ENCODE data around the gene DYNC2LI1.
A peak's percentile ranks its signal among the peaks of the same experiment; 100 is the strongest.
"Not testable (repeated sequence)": the region's sequence is repeated elsewhere in the genome, so short reads cannot be mapped to it uniquely, and the experiment has no call there.

DYNC2LI1 gene

GRCh38 chr2:43773876-43774613 lies at the start of gene DYNC2LI1:
TSS of gene DYNC2LI1 (plus strand) at chr2:43774039. CDS start at chr2:43774139, 100 bp downstream.
- peak; percentile 57 for DNase-seq (ENCODE audit: low read depth)

DNA sequence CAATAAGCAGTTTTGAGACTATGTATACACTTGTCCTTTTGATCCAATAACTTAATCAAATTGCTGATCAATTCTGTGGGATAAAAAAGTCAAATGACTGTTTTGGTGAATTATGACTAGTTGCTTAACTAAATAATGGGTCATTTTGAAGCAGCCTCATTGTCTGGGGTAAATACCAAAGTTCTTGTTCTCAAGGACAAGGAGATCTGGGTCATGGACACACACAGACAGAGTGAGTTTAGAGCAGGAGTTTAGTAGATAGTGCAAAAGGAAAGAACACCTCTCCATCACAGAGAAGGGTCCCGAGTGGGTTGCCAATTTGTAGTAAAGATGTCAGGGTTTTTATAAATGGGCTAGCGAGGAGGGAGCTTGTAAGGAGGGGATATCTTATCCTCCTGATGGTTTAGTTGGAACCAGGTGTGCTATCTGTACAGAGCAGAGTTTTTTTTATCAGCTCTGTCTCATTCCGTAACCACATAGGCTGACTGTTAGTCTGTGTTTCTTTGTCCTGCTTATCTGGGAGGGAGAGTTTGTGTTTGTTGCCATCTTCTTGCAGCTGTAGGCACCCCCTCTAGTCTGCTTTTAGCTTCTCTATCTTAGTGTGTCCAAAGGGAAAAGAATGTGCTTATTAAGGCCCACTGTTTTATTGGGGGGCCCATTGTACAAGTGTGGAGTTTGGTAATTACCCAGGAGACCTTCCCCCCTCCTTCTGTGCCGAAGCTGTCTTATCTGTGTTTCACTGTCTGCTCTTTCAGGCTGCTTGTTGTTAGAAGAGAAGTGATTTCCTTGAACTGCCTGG lies 48.9 kb upstream of the DYNC2LI1 start:
- no peak for DNase-seq (ENCODE audit: low read depth)

GRCh38 chr2:43725711-43726246 lies 48.1 kb upstream of the DYNC2LI1 start:
- no peak for DNase-seq (ENCODE audit: low read depth)

- DNase-seq (ENCODE audit: low read depth) = not testable (repeated sequence)
Measured at GRCh38 chr2:43726961-43727633, 46.7 kb upstream of the DYNC2LI1 start.

DNA sequence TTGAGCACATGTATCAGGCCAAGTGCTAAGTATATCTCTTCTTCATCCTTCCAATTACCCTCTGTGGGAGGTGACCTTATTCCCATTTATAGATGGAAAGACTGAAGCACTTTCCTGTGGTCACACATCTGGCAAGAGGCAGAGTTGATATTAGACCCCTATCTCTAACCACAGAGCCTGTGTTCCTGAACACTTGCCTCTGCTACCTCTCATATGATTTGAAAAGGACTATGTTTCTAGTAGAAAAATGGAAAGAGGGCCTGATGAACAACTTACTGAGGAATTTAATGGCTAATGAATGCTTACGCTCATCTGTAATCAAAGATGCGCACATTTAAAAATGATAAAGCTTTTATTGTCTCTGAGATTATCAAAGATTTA lies 46.2 kb upstream of the DYNC2LI1 start:
- no peak for DNase-seq (ENCODE audit: low read depth)

DNA sequence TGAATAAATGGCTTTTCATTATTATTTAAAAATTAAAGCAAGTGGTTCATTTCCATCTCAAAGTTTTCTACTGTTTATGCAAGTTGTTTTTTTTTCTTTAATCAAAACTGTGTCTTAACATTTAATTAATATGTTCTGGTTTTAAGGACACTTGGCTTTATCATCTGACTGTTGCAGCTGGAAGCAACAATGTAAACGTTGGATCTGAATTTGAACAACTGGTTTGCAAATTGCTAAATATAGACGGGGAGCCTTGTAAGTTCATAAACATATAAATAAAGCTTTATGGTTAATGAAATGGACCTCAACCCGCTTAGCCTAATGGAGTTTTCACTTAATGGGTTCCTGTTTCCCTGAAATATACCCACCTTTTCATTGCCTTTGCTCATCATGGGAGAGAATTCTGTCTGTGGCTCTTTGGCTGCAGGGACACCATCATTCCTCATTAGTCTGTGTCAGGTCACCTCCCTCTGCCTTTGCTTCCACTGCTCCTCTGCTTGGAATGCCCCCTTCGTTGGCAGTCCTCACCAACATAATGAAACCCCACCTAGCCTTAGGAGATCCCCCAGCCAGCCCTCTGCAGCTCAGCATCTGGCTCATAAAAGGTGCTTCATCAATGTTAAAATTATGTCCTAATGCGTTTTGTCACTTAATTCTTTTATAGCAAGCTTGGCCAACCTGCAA lies 44.2 kb upstream of the DYNC2LI1 start:
- DNase-seq (ENCODE audit: low read depth) = no peak

DNA sequence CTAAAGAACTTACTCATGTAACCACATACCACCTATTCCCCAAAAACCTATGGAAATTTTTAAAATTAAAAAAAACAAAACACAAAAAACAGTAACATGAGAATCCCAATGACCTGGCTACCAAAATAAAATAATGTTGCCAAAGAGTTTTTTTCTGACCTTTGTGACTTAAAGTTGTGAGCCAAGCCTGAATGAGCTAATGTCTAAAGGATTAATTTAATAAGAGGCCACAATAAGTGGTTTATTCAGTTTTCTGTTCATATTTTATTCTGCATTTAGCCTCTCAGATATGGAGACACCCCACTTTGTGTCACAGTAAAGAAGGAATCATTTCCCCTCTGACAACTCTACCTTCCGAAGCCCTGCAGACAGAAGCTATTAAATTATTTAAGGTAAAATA lies 42.6 kb upstream of the DYNC2LI1 start:
- DNase-seq (ENCODE audit: low read depth) = no peak

- no peak for DNase-seq (ENCODE audit: low read depth)
Measured at GRCh38 chr2:43736637-43737036, 37.2 kb upstream of the DYNC2LI1 start.

DNA sequence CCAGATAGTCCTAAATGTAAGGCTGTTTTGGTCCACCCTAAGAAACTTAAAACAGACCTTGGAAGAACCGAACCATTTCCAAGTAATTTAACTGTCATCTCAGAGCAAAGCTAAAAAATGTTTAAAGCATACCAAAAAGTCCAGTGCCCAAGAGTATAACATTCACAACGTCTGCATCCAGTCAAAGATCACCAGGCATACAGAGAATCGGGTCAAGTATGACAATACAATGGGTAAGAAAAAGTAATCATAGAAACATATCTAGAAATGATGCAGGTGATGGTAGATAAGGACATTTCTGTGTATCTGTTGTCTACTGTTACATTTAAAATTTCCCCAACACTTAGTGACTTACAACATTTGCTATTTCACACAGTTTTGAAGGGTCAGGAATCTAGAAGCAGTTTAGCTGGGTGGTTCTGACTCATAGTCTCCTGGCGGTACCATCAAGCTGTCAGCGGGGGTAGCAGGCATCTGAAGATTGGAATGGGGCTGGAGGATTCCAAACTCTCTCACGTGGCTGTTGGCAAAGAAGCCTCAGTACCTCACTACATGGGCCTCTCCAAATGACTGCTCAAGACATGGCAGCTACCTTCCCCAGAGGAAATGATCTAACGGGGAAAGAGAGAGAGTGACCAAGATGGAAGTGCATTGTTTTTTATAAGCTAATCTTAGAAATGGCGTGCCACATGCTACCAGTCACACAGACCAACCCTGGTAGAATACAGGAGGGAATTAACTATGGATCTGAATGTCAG lies 36.6 kb upstream of the DYNC2LI1 start:
- DNase-seq (ENCODE audit: low read depth) = no peak

- DNase-seq (ENCODE audit: low read depth) = no peak
Measured at GRCh38 chr2:43737855-43738254, 36.0 kb upstream of the DYNC2LI1 start.

- DNase-seq (ENCODE audit: low read depth) = no peak
Measured at GRCh38 chr2:43738257-43738656, 35.6 kb upstream of the DYNC2LI1 start.

DNA sequence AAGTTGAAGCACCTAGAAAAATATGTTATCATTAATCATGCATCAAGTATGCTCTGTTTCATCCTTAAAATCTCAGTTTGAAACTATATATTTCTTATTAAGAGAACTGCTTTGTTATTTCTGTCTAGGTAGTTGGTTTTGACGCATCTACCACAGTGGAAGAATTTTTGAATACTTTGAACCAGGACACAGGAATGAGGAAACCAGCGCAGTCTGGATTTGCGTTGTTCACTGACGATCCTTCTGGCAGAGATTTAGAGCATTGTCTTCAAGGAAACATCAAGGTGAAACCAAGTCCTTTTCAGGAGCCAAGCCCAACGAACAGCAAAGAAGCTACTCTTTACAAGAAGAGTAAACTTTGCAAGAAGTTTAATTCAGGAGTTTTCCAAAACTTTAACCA lies 30.1 kb upstream of the DYNC2LI1 start:
- DNase-seq (ENCODE audit: low read depth) = no peak

GRCh38 chr2:43745457-43745856 lies 28.4 kb upstream of the DYNC2LI1 start:
- DNase-seq (ENCODE audit: low read depth) = no peak

DNA sequence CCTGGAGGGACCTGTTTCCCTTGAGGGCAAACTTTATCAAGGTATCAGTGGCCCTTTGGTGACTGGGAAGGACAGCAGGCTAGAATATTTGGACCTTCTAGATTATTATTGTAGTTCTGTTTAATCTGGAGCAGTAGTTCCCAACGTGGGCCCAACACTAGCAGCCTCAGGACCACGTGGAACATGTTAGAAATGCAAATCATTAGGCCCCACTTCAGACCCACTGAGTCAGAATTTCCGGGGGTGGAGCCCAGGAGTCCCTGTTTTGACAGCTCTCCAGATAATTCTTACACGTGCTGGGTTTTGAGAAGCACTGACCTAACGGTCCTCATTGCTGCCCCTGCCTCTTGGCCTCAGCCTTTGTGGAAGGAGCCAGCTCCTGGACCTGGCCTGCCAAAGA lies 25.5 kb upstream of the DYNC2LI1 start:
- no peak for DNase-seq (ENCODE audit: low read depth)

DNA sequence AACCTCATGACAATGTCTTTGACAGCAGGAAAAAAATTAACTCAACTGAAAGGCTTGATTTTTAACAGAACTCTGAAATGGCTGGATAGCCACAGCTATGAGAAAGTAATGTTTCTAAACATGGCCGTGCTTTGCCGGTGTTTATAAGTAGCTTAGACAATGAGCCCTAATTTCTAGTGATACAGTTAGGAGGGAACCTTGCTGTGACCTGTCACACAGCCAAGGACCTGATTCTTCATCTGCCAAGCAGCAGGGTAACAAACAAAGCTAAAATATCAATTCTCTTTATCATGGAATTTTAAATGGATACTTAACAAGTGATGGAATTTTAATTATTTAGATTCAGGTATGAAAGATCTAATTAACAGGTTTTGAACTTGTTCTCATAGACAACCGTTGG lies 24.3 kb upstream of the DYNC2LI1 start:
- no peak for DNase-seq (ENCODE audit: low read depth)

GRCh38 chr2:43751476-43751990 lies 22.3 kb upstream of the DYNC2LI1 start:
- no peak for DNase-seq (ENCODE audit: low read depth)

DNA sequence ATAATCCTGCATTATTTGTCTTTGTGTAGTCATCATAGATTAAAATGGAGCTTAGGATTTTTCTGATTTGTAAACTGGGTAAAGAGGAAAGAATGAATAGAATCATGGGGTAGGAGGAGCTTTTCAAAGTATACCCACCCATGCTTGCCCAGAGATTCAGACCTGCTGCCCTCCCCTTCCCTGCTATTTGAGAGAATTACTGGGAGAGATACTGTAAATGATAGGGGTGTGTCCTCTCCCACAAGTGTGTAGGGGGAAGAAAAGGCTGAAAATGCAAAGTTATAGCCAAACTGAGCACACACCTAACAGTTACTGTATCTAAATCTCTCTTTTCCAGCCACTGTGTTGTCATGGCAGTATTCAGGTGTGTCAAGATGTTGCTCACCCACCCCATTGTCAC lies 21.5 kb upstream of the DYNC2LI1 start:
- no peak for DNase-seq (ENCODE audit: low read depth)

- no peak for DNase-seq (ENCODE audit: low read depth)
Measured at GRCh38 chr2:43754180-43754579, 19.7 kb upstream of the DYNC2LI1 start.

GRCh38 chr2:43758739-43759138 lies 15.1 kb upstream of the DYNC2LI1 start:
- DNase-seq (ENCODE audit: low read depth) = no peak

DNA sequence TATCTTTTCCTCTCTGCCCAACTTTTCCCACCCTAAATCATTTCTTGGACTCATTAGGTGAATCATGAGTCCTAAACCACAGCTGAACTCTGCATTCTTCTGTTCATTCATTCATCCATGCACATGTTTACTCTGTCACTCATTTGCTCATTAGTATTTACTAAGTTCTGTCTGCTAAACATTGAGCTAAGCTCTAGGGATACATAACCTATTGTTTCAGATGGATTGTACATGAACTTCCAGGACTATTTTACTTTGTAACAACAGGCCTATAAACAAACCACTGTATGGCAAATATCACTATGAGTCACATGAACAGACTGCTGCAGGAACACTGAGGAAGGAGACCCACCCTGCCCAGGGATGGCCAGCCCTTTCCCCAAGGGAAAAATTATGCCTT lies 14.6 kb upstream of the DYNC2LI1 start:
- DNase-seq (ENCODE audit: low read depth) = no peak

DNA sequence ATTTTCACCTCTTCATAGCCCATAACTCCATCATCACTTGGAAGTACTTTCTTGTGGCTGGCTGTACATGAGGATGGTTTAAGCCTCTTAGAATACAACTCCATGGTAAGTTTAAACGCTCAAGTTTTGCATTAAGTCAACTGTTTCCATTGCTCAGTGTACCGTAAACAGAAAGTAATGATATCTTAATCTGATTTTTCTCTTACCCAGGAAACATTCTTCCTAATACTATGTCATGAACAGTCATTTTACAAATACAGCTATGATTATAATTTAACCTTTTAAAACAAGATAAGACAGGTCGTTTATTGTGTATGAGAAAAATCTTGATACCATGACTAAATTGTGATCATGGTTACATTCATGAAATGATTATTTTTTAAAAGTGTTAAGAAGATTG lies 11.6 kb upstream of the DYNC2LI1 start:
- DNase-seq (ENCODE audit: low read depth) = no peak

Data from activated T-helper 1 cell treated with Interleukin-2 at 50 U/mL for 16 hours (primary cell).